ENCODE data around the gene C2.

C2 gene

GRCh38 chr6:31961616-31962015, 34.1 kb downstream of the C2 start:
- TF ChIP-seq RAD21 (IDR thresholded peaks at IDR 0.05; ENCODE audit: low read depth) (no peak), NFIC (IDR thresholded peaks at IDR 0.05) (no peak), REST (IDR thresholded peaks at IDR 0.05; ENCODE audit: low read depth) (no peak), EGR1 (IDR thresholded peaks at IDR 0.05) (no peak), USF1 (IDR thresholded peaks at IDR 0.05) (no peak), TAF1 (IDR thresholded peaks at IDR 0.05; ENCODE audit: low read depth) (no peak), CEBPB (IDR thresholded peaks at IDR 0.05) (no peak), ZBTB7A (IDR thresholded peaks at IDR 0.05; ENCODE audit: low read depth) (no peak), YY1 (IDR thresholded peaks at IDR 0.05; ENCODE audit: low read depth) (no peak), EP300 (IDR thresholded peaks at IDR 0.05; ENCODE audit: borderline replicate concordance) (no peak), MAX (IDR thresholded peaks at IDR 0.05) (no peak), CREB1 (IDR thresholded peaks at IDR 0.05; ENCODE audit: low read depth) (no peak), TEAD4 (IDR thresholded peaks at IDR 0.05) (no peak), TCF12 (IDR thresholded peaks at IDR 0.05; ENCODE audit: low read depth) (no peak), FOXM1 (IDR thresholded peaks at IDR 0.05; ENCODE audit: borderline replicate concordance, low read depth) (no peak)

GRCh38 chr6:31963921-31964320, 36.4 kb downstream of the C2 start:
- TF ChIP-seq YY1 (IDR thresholded peaks at IDR 0.05; ENCODE audit: low read depth), result no peak
- no peak for TF ChIP-seq CREB1 (IDR thresholded peaks at IDR 0.05; ENCODE audit: low read depth)
- TF ChIP-seq EGR1 (IDR thresholded peaks at IDR 0.05), result no peak
- TF ChIP-seq EP300 (IDR thresholded peaks at IDR 0.05; ENCODE audit: borderline replicate concordance), result no peak
- no peak for TF ChIP-seq MAX (IDR thresholded peaks at IDR 0.05)

GRCh38 chr6:31965700-31966099, 38.2 kb downstream of the C2 start:
- TF ChIP-seq YY1 (IDR thresholded peaks at IDR 0.05; ENCODE audit: low read depth) (no peak), EGR1 (IDR thresholded peaks at IDR 0.05) (no peak), TEAD4 (IDR thresholded peaks at IDR 0.05) (no peak), REST (IDR thresholded peaks at IDR 0.05; ENCODE audit: low read depth) (no peak), MAX (IDR thresholded peaks at IDR 0.05) (no peak), ZBTB7A (IDR thresholded peaks at IDR 0.05; ENCODE audit: low read depth) (no peak), CEBPB (IDR thresholded peaks at IDR 0.05) (no peak), FOXM1 (IDR thresholded peaks at IDR 0.05; ENCODE audit: borderline replicate concordance, low read depth) (no peak), TCF12 (IDR thresholded peaks at IDR 0.05; ENCODE audit: low read depth) (no peak), EP300 (IDR thresholded peaks at IDR 0.05; ENCODE audit: borderline replicate concordance) (no peak)

- TF ChIP-seq REST (IDR thresholded peaks at IDR 0.05; ENCODE audit: low read depth) (no peak), TEAD4 (IDR thresholded peaks at IDR 0.05) (no peak), RAD21 (IDR thresholded peaks at IDR 0.05; ENCODE audit: low read depth) (no peak), EP300 (IDR thresholded peaks at IDR 0.05; ENCODE audit: borderline replicate concordance) (no peak), TAF1 (IDR thresholded peaks at IDR 0.05; ENCODE audit: low read depth) (no peak), CREB1 (IDR thresholded peaks at IDR 0.05; ENCODE audit: low read depth) (no peak), YY1 (IDR thresholded peaks at IDR 0.05; ENCODE audit: low read depth) (no peak), USF1 (IDR thresholded peaks at IDR 0.05) (no peak), FOXM1 (IDR thresholded peaks at IDR 0.05; ENCODE audit: borderline replicate concordance, low read depth) (no peak), CEBPB (IDR thresholded peaks at IDR 0.05) (no peak), TCF12 (IDR thresholded peaks at IDR 0.05; ENCODE audit: low read depth) (no peak), MAX (IDR thresholded peaks at IDR 0.05) (no peak), EGR1 (IDR thresholded peaks at IDR 0.05) (no peak), ZBTB7A (IDR thresholded peaks at IDR 0.05; ENCODE audit: low read depth) (no peak), NFIC (IDR thresholded peaks at IDR 0.05) (no peak)
These were observed 39.0 kb downstream of the C2 start for GRCh38 chr6:31966506-31966905.
